ENCODE measurements around the gene TPPP3. TPM values are rescaled to one million over a fixed set of nuclear protein-coding genes. Genes with fewer than 3 reads are reported as not detected.
"Not testable (repeated sequence)": the region's sequence is repeated elsewhere in the genome, so short reads cannot be mapped to it uniquely, and the experiment has no call there.

The TPPP3 gene
- total RNA-seq, 1 experiment from 2014 or later = 3.1 TPM

DNA sequence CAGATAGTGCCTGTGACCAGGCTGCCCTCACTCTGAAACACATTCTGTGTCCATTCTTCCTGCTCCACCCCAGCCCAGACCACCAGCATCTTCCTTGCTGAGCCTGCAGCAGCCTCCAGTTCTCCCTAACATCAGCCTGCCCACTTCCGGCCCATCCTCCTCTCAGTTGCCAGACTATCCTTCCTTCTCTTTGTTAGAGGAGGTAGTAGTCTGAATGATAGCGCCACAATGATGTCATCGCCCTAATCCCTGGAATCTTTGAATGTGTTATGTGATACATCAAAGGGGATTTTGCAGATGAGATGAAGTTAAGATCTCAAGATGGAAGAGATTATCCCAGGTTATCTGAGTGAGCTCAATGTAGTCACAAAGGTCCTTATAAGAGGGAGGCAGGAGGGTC lies 26.2 kb upstream of the TPPP3 start:
- intact Hi-C loops (cut with micrococcal nuclease; ENCODE audit: unreplicated experiment) = no loop called here
- no TSS peak for BruUV-seq (replicated peaks)
- Histone ChIP-seq H3K4me1 (replicated peaks; ENCODE audit: insufficient read depth) (peaks cover 5% of the 10 kb centered on the region), H3K4me3 (no peak overlapping the region), H4K20me1 (ENCODE audit: insufficient read depth) (no peaks in the 10 kb centered on the region), H3K27me3 (ENCODE audit: insufficient read depth, low read depth) (no peaks in the 10 kb centered on the region), H3K4me2 (no peak overlapping the region), H3K79me2 (ENCODE audit: low read depth) (no peaks in the 10 kb centered on the region), H3K9me3 (ENCODE audit: insufficient read depth, low read depth) (no peaks in the 10 kb centered on the region), H2AFZ (no peak overlapping the region), H3K27ac (no peak overlapping the region), H3K36me3 (ENCODE audit: low read depth) (no peaks in the 10 kb centered on the region), H3K9me2 (ENCODE audit: insufficient read depth) (no peaks in the 10 kb centered on the region), H3F3A (ENCODE audit: insufficient read depth, low read depth) (peaks cover 10% of the 10 kb centered on the region; the same call in 1 of the 2 replicates)
- POLR2A ChIA-PET (ENCODE audit: unreplicated experiment) = no interaction called here
- CTCF ChIA-PET = interaction anchor here (0.6 kb wide), 2 partner anchors 71 to 115 kb away, joined by 5 to 6 read pairs; no protein-coding TSS in a partner anchor
- no peak for TF ChIP-seq CTCF (conservative IDR thresholded peaks at IDR 0.05)
- no peak for TF ChIP-seq EZH2 (IDR thresholded peaks at IDR 0.05; ENCODE audit: low read depth)
- no peak for DNase-seq

DNA sequence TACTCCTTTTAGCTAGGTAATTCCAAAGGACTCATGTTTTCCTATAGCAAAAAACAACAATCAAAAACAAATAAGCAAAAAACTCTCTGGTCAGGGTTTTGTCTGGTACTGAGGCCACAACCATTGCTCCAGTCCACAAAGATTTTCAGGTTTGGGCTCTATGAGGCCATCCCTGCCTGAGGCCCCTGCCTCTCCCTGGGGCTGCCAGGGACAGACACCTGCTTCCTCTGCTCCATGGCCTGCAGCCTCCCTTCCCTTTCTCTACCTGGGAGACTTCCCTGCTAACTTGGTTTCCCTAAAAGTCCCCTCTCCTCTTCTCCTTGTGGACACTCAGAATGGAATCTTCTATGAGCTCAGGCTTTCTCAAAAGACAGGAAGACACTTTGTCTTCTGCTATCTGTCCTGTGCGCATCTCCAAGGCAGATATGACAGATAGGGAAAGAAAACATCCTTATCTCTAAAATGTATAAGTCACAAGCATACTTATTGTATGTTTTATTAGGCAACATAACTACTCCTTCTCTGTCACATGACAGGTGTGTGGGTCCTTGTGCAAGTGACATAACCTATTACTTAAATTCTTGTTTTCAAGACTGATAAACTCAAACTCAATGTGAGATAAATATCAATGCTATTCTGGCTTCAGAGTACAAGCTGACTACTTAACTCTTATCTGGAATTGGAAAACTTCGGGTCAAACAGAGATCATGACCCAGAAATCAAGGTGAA lies 24.2 kb upstream of the TPPP3 start:
- Histone ChIP-seq H3K4me3 (no peak overlapping the region), H3K79me2 (ENCODE audit: low read depth) (no peaks in the 10 kb centered on the region), H3K36me3 (ENCODE audit: low read depth) (no peaks in the 10 kb centered on the region), H3K27ac (no peak overlapping the region), H3K9me2 (ENCODE audit: insufficient read depth) (no peaks in the 10 kb centered on the region), H3K4me1 (replicated peaks; ENCODE audit: insufficient read depth) (peaks cover 5% of the 10 kb centered on the region), H2AFZ (no peak overlapping the region), H3K4me2 (no peak overlapping the region), H3K27me3 (ENCODE audit: insufficient read depth, low read depth) (no peaks in the 10 kb centered on the region), H3K9me3 (ENCODE audit: insufficient read depth, low read depth) (no peaks in the 10 kb centered on the region), H3F3A (ENCODE audit: insufficient read depth, low read depth) (peaks cover 11% of the 10 kb centered on the region; the same call in 1 of the 2 replicates), H4K20me1 (ENCODE audit: insufficient read depth) (no peaks in the 10 kb centered on the region)
- TF ChIP-seq CTCF (conservative IDR thresholded peaks at IDR 0.05) (no peak), EZH2 (IDR thresholded peaks at IDR 0.05; ENCODE audit: low read depth) (no peak)
- no TSS peak for BruUV-seq (replicated peaks)
- POLR2A ChIA-PET (ENCODE audit: unreplicated experiment) = interaction anchor here (0.7 kb wide), 1 partner anchor 27 kb away, joined by 3 read pairs; no protein-coding TSS in a partner anchor
- intact Hi-C loops (cut with micrococcal nuclease; ENCODE audit: unreplicated experiment) = no loop called here
- CTCF ChIA-PET = interaction anchor here (0.5 to 1.2 kb wide), 2 partner anchors 11 to 402 kb away, joined by 3 to 9 read pairs; no protein-coding TSS in a partner anchor
- no peak for DNase-seq

- BruUV-seq (replicated peaks) = no TSS peak
- H3K4me2 ChIP-seq = peak within 1 kb of the TSS; percentile 83
- intact Hi-C loops (cut with micrococcal nuclease; ENCODE audit: unreplicated experiment) = loop anchor here (1.0 kb wide), 1 partner anchor 137 kb away; the partner anchor contains the start of gene PLEKHG4
- ChIA-PET CTCF (no interaction called here), POLR2A (ENCODE audit: unreplicated experiment) (interaction anchor here (0.6 kb wide), 2 partner anchors 132 to 489 kb away, joined by 3 to 11 read pairs; no protein-coding TSS in a partner anchor)
- no peaks in the 10 kb centered on the region for H3K36me3 ChIP-seq (ENCODE audit: low read depth)
- H3F3A ChIP-seq (ENCODE audit: insufficient read depth, low read depth) = peaks cover 11% of the 10 kb centered on the region; the same call in 1 of the 2 replicates
- TF ChIP-seq EZH2 (IDR thresholded peaks at IDR 0.05; ENCODE audit: low read depth) (no peak), CTCF (conservative IDR thresholded peaks at IDR 0.05) (peak; percentile 76)
- no peaks in the 10 kb centered on the region for H3K9me3 ChIP-seq (ENCODE audit: insufficient read depth, low read depth)
- DNase-seq = peak in 1 of 2 experiments; percentile 72
- H3K4me1 ChIP-seq (replicated peaks; ENCODE audit: insufficient read depth) = peaks cover 8% of the 10 kb centered on the region
- no peak within 1 kb of the TSS for H3K27ac ChIP-seq
- H3K79me2 ChIP-seq (ENCODE audit: low read depth) = no peaks in the 10 kb centered on the region
- H3K27me3 ChIP-seq (ENCODE audit: insufficient read depth, low read depth) = no peaks in the 10 kb centered on the region
- H3K4me3 ChIP-seq = peak within 1 kb of the TSS; percentile 62
- peak within 1 kb of the TSS; percentile 88 for H2AFZ ChIP-seq
- no peaks in the 10 kb centered on the region for H4K20me1 ChIP-seq (ENCODE audit: insufficient read depth)
- H3K9me2 ChIP-seq (ENCODE audit: insufficient read depth) = no peaks in the 10 kb centered on the region
Measured at GRCh38 chr16:67415872-67416793, 22.8 kb upstream of the TPPP3 start, which contains the start of gene ZDHHC1. Gene ZDHHC1 (minus strand): TSS chr16:67416477. CDS start chr16:67407775, 8,702 bp downstream.

DNA sequence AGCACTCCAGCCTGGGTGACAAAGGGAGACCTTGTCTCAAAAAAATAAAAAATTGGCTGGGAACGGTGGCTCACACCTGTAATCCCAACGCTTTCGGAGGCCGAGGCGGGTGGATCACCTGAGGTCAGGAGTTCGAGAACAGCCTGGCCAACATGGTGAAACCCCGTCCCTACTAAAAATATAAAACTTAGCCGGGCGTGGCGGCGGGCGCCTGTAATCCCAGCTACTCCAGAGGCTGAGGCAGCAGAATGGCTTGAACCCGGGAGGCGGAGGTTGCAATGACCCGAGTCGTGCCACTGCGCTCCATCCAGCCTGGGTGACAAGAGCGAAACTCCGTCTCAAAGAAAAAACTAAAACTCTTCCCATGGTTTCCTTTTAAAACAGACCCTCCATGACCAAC lies 22.1 kb upstream of the TPPP3 start:
- peak overlapping the region; percentile 88; the same call in 1 of the 2 replicates for H2AFZ ChIP-seq
- H3K36me3 ChIP-seq (ENCODE audit: low read depth); H4K20me1 ChIP-seq (ENCODE audit: insufficient read depth); H3K9me2 ChIP-seq (ENCODE audit: insufficient read depth); H3K79me2 ChIP-seq (ENCODE audit: low read depth); H3K4me1 ChIP-seq (replicated peaks; ENCODE audit: insufficient read depth); intact Hi-C loops (cut with micrococcal nuclease; ENCODE audit: unreplicated experiment); BruUV-seq (replicated peaks); H3K9me3 ChIP-seq (ENCODE audit: insufficient read depth, low read depth); H3K27me3 ChIP-seq (ENCODE audit: insufficient read depth, low read depth); H3K27ac ChIP-seq; POLR2A ChIA-PET (ENCODE audit: unreplicated experiment); DNase-seq: not testable (repeated sequence)
- H3F3A ChIP-seq (ENCODE audit: insufficient read depth, low read depth) = peaks cover 11% of the 10 kb centered on the region; the same call in 1 of the 2 replicates
- H3K4me3 ChIP-seq = peak overlapping the region; percentile 62; the same call in 1 of the 2 replicates
- CTCF ChIA-PET = interaction anchor here (0.6 kb wide), 1 partner anchor 415 kb away, joined by 9 read pairs; no protein-coding TSS in a partner anchor
- H3K4me2 ChIP-seq = peak overlapping the region; percentile 83

All from PC-9 (cell line).